Activated effector memory CD4-positive, alpha-beta T cell treated with Interleukin-2 at 50 U/mL for 16 hours (primary cell): Measurements from ENCODE around the gene LAMA5.
A peak's percentile ranks its signal among the peaks of the same experiment; 100 is the strongest.

Source experiments
- DNase-seq: peaks from one replicate; pipeline ENCODE4 v3.0.0-alpha.2; 2020

Gene LAMA5

GRCh38 chr20:62367136-62367632 is at the start of gene LAMA5:
Gene LAMA5 (minus strand): TSS chr20:62367312. CDS start chr20:62367245, 67 bp downstream.
- no peak for DNase-seq

GRCh38 chr20:62415354-62416111 is 48.4 kb upstream of the LAMA5 start:
- no peak for DNase-seq

GRCh38 chr20:62413896-62414481 is 46.9 kb upstream of the LAMA5 start:
- DNase-seq, result no peak

- DNase-seq, result no peak
These were observed 46.0 kb upstream of the LAMA5 start for GRCh38 chr20:62413025-62413570.

GRCh38 chr20:62412194-62413024 is 45.3 kb upstream of the LAMA5 start:
- no peak for DNase-seq

GRCh38 chr20:62411479-62412193 is 44.5 kb upstream of the LAMA5 start:
- DNase-seq, result no peak

GRCh38 chr20:62410746-62411478 is 43.8 kb upstream of the LAMA5 start:
- no peak for DNase-seq

GRCh38 chr20:62409931-62410745 is 43.0 kb upstream of the LAMA5 start:
- no peak for DNase-seq

GRCh38 chr20:62409086-62409853 is 42.2 kb upstream of the LAMA5 start:
- no peak for DNase-seq

- DNase-seq, result no peak
These were observed 41.5 kb upstream of the LAMA5 start for GRCh38 chr20:62408640-62409039.

GRCh38 chr20:62408055-62408454 is 40.9 kb upstream of the LAMA5 start:
- no peak for DNase-seq

GRCh38 chr20:62407221-62407992 is 40.3 kb upstream of the LAMA5 start, which contains the start of gene CABLES2:
Gene CABLES2 (minus strand): TSS chr20:62407285. CDS start chr20:62407276, 9 bp downstream.
- peak; percentile 87 for DNase-seq

GRCh38 chr20:62406635-62407176 is 39.6 kb upstream of the LAMA5 start:
- no peak for DNase-seq

GRCh38 chr20:62405981-62406513 is 38.9 kb upstream of the LAMA5 start:
- no peak for DNase-seq

GRCh38 chr20:62405108-62405980 is 38.2 kb upstream of the LAMA5 start:
- DNase-seq, result no peak

- DNase-seq, result no peak
These were observed 37.6 kb upstream of the LAMA5 start for GRCh38 chr20:62404761-62405107.

- DNase-seq, result no peak
These were observed 37.1 kb upstream of the LAMA5 start for GRCh38 chr20:62404112-62404665.
